Nephron progenitor cell (in vitro differentiated cells): ENCODE data around the gene PLP1.

Experiments
- DNase-seq: peaks from one replicate; pipeline ENCODE4 v3.0.0; 2021
- H3K27ac Mint-ChIP-seq: 2 replicates; pipeline ENCODE4 v1.8.0; 2021; ENCODE audit warnings: mild to moderate bottlenecking, moderate library complexity, mixed read lengths
- H3K27me3 Mint-ChIP-seq: 2 replicates; pipeline ENCODE4 v1.8.0; 2021; ENCODE audit warnings: mild to moderate bottlenecking, low read depth, mixed read lengths; ENCODE audit not compliant: poor library complexity
- H3K36me3 Mint-ChIP-seq: 2 replicates; pipeline ENCODE4 v1.8.0; 2021; ENCODE audit warnings: low read depth, mixed read lengths
- H3K4me1 Mint-ChIP-seq: 2 replicates; pipeline ENCODE4 v1.8.0; 2021; ENCODE audit warnings: mixed read lengths
- H3K4me3 Mint-ChIP-seq: 2 replicates; pipeline ENCODE4 v1.8.0; 2021; ENCODE audit warnings: mild to moderate bottlenecking, moderate library complexity, mixed read lengths
- H3K9me3 Mint-ChIP-seq: 2 replicates; pipeline ENCODE4 v1.8.0; 2021; ENCODE audit warnings: mild to moderate bottlenecking, moderate library complexity, mixed read lengths
- TF ChIP-seq, protein P1 (sequence below): fragments of 200-600 bp; sonication (generic); IDR thresholded peaks from 2 replicates; pipeline ENCODE4 v1.5.0; 2021; ENCODE audit warnings: antibody characterized with exemption

The PLP1 gene

GRCh38 chrX:103825881-103826280 lies 49.2 kb downstream of the PLP1 start:
- no peaks in the 10 kb centered on the region for H3K36me3 Mint-ChIP-seq
- DNase-seq, result no peak
- H3K4me1 Mint-ChIP-seq, result no peaks in the 10 kb centered on the region
- no peak overlapping the region for H3K4me3 Mint-ChIP-seq
- TF ChIP-seq, protein P1, sequence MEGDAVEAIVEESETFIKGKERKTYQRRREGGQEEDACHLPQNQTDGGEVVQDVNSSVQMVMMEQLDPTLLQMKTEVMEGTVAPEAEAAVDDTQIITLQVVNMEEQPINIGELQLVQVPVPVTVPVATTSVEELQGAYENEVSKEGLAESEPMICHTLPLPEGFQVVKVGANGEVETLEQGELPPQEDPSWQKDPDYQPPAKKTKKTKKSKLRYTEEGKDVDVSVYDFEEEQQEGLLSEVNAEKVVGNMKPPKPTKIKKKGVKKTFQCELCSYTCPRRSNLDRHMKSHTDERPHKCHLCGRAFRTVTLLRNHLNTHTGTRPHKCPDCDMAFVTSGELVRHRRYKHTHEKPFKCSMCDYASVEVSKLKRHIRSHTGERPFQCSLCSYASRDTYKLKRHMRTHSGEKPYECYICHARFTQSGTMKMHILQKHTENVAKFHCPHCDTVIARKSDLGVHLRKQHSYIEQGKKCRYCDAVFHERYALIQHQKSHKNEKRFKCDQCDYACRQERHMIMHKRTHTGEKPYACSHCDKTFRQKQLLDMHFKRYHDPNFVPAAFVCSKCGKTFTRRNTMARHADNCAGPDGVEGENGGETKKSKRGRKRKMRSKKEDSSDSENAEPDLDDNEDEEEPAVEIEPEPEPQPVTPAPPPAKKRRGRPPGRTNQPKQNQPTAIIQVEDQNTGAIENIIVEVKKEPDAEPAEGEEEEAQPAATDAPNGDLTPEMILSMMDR, result no peak
- peaks cover 3% of the 10 kb centered on the region for H3K9me3 Mint-ChIP-seq
- no peak overlapping the region for H3K27ac Mint-ChIP-seq
- peaks cover 16% of the 10 kb centered on the region for H3K27me3 Mint-ChIP-seq

DNA sequence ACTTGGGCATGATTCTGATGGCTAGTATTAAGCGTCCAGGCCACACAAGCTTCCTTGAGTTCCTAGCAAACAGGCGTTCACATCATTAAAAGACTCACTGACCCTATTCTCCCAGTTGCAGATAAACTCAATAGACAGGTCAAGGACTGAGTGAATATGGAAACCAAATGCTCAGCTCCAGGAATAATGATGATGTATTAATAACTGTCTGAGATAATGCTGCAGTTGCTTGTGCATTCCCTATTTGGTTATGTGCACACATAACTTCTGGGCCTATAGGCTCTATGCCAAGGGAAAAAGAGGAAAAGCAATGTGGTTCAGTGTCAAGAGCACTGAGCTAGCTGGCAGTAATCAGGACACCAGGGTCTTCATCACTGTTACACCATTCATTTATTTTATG lies 51.9 kb downstream of the PLP1 start:
- TF ChIP-seq, protein P1, result no peak
- H3K27ac Mint-ChIP-seq, result no peak overlapping the region
- peaks cover 14% of the 10 kb centered on the region for H3K4me1 Mint-ChIP-seq
- DNase-seq, result no peak
- H3K36me3 Mint-ChIP-seq, result no peaks in the 10 kb centered on the region
- peaks cover 16% of the 10 kb centered on the region for H3K9me3 Mint-ChIP-seq
- peaks cover 21% of the 10 kb centered on the region for H3K27me3 Mint-ChIP-seq
- H3K4me3 Mint-ChIP-seq, result no peak overlapping the region

GRCh38 chrX:103830848-103831247 lies 54.2 kb downstream of the PLP1 start:
- DNase-seq, result no peak
- Mint-ChIP-seq H3K9me3 (peaks cover 22% of the 10 kb centered on the region), H3K4me3 (peak overlapping the region; percentile 68), H3K27me3 (peaks cover 21% of the 10 kb centered on the region), H3K27ac (no peak overlapping the region), H3K4me1 (peaks cover 15% of the 10 kb centered on the region), H3K36me3 (no peaks in the 10 kb centered on the region)
- TF ChIP-seq, protein P1, result no peak

DNA sequence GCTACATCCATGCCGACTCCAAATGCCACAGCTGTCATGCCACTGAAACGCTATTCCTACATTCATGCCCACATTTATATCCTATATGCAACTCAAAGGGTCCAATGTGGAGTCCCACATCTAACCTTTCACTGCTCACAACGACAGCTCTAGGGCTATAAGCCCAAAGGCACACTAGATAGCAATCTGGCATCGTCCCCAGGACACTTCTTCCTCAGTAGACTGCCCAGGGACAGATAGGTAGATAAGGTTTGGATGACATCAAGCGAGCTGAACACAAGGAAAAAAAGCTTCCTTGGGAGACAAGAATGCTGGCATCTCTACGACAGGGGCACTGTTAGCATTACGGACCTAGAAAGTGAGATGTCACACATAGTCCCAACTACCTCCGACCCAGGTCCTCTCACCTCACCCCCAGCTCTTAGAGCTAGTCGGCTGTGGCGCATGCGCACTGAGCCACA lies 54.7 kb downstream of the PLP1 start:
- no peaks in the 10 kb centered on the region for H3K36me3 Mint-ChIP-seq
- peak overlapping the region; percentile 88 for H3K4me3 Mint-ChIP-seq
- TF ChIP-seq, protein P1, result no peak
- DNase-seq, result no peak
- no peak overlapping the region for H3K27ac Mint-ChIP-seq
- H3K9me3 Mint-ChIP-seq, result peaks cover 25% of the 10 kb centered on the region
- H3K4me1 Mint-ChIP-seq, result peaks cover 15% of the 10 kb centered on the region
- peaks cover 26% of the 10 kb centered on the region for H3K27me3 Mint-ChIP-seq

GRCh38 chrX:103831803-103832544 lies 55.3 kb downstream of the PLP1 start, which contains the start of gene RAB9B:
TSS of gene RAB9B (minus strand) at chrX:103832257. CDS start at chrX:103825784, 6,473 bp downstream.
- peak within 1 kb of the TSS; percentile 88 for H3K4me3 Mint-ChIP-seq
- H3K27ac Mint-ChIP-seq, result no peak within 1 kb of the TSS
- peak; percentile 73 for DNase-seq
- no peaks in the 10 kb centered on the region for H3K36me3 Mint-ChIP-seq
- H3K27me3 Mint-ChIP-seq, result peaks cover 30% of the 10 kb centered on the region
- H3K4me1 Mint-ChIP-seq, result peaks cover 15% of the 10 kb centered on the region
- peaks cover 31% of the 10 kb centered on the region for H3K9me3 Mint-ChIP-seq
- TF ChIP-seq, protein P1, result no peak

- H3K9me3 Mint-ChIP-seq, result peaks cover 39% of the 10 kb centered on the region
These were observed 62.8 kb downstream of the PLP1 start for GRCh38 chrX:103839404-103839803.

More at GRCh38 chrX:103839404-103839803, 62.8 kb downstream of the PLP1 start:
- peaks cover 25% of the 10 kb centered on the region for H3K27me3 Mint-ChIP-seq
- DNase-seq, result no peak
- TF ChIP-seq, protein P1, result no peak
- H3K4me1 Mint-ChIP-seq, result no peaks in the 10 kb centered on the region
- no peak overlapping the region for H3K27ac Mint-ChIP-seq
- no peak overlapping the region for H3K4me3 Mint-ChIP-seq
- H3K36me3 Mint-ChIP-seq, result no peaks in the 10 kb centered on the region
